Jurkat, Clone E6-1 (cell line): Measurements from ENCODE around the gene THAP12.

Experiments
- DNase-seq: peaks from one replicate; pipeline ENCODE4 v3.0.0-alpha.2; 2011; ENCODE audit warnings: low read depth, low spot score
- H3K4me3 ChIP-seq: 2 replicates; pipeline ENCODE4 v1.5.1; 2011; ENCODE audit warnings: mild to moderate bottlenecking, low read length, control low read depth, moderate library complexity

Gene THAP12

DNA sequence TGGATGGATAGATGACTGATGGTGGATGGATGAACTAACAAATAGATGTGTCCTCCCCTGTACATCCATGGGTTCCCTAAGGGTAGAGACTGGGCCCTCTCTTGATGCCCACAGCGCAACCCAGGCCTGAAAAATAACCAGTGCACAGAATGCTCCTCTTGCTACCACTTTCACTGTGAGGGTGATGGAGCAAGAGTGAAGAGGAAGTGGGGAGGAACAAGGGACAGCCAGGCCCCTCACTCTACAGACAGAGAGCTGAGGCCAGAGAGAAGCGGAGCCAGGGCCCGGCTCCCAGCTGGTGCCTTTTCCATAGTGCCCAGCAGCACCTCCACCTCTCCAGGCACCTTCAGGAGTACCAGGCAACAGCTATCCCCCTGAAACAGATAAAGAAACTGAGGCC is 67.7 kb downstream of the THAP12 start:
- no peak overlapping the region for H3K4me3 ChIP-seq
- no peak for DNase-seq

GRCh38 chr11:76310832-76311595 is 69.9 kb downstream of the THAP12 start:
- no peak for DNase-seq
- H3K4me3 ChIP-seq, result no peak overlapping the region

- no peak for DNase-seq
- no peak overlapping the region for H3K4me3 ChIP-seq
Observed at GRCh38 chr11:76307978-76308747, 72.8 kb downstream of the THAP12 start.

DNA sequence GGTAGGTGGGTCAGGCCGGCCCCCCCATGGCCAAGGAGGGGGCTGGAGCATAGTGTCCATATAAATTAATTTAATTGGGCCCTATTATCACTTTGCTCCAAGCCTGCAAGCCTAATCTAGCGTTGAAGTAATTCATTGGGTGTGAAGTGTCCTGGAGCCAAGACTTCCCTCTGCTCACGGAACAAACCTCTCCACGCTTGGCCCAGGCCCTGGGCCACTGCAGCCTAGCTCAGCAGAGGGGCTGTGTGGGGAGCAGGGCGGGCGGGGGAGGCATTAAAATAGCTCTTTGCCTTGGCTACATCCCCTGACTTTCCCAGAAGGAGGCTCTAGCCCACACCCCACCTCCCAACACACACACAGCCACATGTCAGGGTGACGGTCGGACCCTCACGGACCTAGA is 73.5 kb downstream of the THAP12 start:
- no peak overlapping the region for H3K4me3 ChIP-seq
- no peak for DNase-seq

- H3K4me3 ChIP-seq, result no peak overlapping the region
- DNase-seq, result no peak
Observed at GRCh38 chr11:76303399-76303798, 77.5 kb downstream of the THAP12 start.

GRCh38 chr11:76302996-76303395 is 77.9 kb downstream of the THAP12 start:
- DNase-seq, result no peak
- H3K4me3 ChIP-seq, result no peak overlapping the region
